Upper lobe of left lung (tissue), 4 donors: ENCODE results near the gene NR2F1.

Experiments
- CTCF ChIP-seq, 6 experiments: fragments of 450-650 bp in 4 of 6; fragments of 200-600 bp in 2 of 6; sonication (generic) in 2 of 6; IDR thresholded peaks; one replicate each; pipeline ENCODE4 v1.5.1; 2016 to 2019; ENCODE audit warnings: antibody characterized with exemption in 6 of 6
- POLR2A ChIP-seq, 4 donors: fragments of 450-650 bp; IDR thresholded peaks; one replicate each; pipeline ENCODE4 v1.5.1; 2016 to 2017; ENCODE audit warnings: antibody characterized with exemption in 4 of 4, mild to moderate bottlenecking in 2 of 4

GRCh38 chr5:93642526-93642925 lies 59.5 kb downstream of the NR2F1 start:
- TF ChIP-seq CTCF (IDR thresholded peaks at IDR 0.05) (no peak), POLR2A (IDR thresholded peaks at IDR 0.05) (no peak)
